Neural cell (in vitro differentiated cells): ENCODE results near the gene HCRTR2. TPM values are rescaled to one million over a fixed set of nuclear protein-coding genes. Genes with fewer than 3 reads are reported as not detected.

Experiments used
- H2AFZ ChIP-seq: fragments of 200-600, 300-800 bp; sonication (generic), shearing (Covaris generic); 2 replicates; pipeline ENCODE4 v1.6.0; 2014; ENCODE audit warnings: low read depth, mild to moderate bottlenecking, antibody characterized with exemption, low read length, moderate library complexity
- H3F3A ChIP-seq: fragments of 200-600 bp; shearing (Covaris generic); 2 replicates; pipeline ENCODE4 v1.6.1; 2016; ENCODE audit warnings: mild to moderate bottlenecking, moderate library complexity, mixed read lengths, antibody characterized with exemption, low read length; ENCODE audit not compliant: insufficient read depth, poor library complexity, severe bottlenecking
- H3K27ac ChIP-seq: fragments of 200-600, 300-800 bp; sonication (generic), shearing (Covaris generic); 2 replicates; pipeline ENCODE4 v1.5.1; 2014; ENCODE audit warnings: mild to moderate bottlenecking, low read length, moderate library complexity
- H3K27me3 ChIP-seq: fragments of 300-800, 200-600 bp; sonication (generic), shearing (Covaris generic); 2 replicates; pipeline ENCODE4 v1.6.0; 2014; ENCODE audit warnings: mild to moderate bottlenecking, low read depth, low read length, moderate library complexity; ENCODE audit not compliant: insufficient read depth
- H3K36me3 ChIP-seq: fragments of 300-800, 200-600 bp; sonication (generic), shearing (Covaris generic); 2 replicates; pipeline ENCODE4 v1.5.1; 2014; ENCODE audit warnings: mild to moderate bottlenecking, antibody characterized with exemption, low read length, moderate library complexity; ENCODE audit not compliant: insufficient read depth
- H3K4me2 ChIP-seq: fragments of 300-800, 200-600 bp; sonication (generic), shearing (Covaris generic); 2 replicates; pipeline ENCODE4 v1.6.0; 2014; ENCODE audit warnings: mild to moderate bottlenecking, low read length
- H3K4me3 ChIP-seq: fragments of 300-800, 200-600 bp; sonication (generic), shearing (Covaris generic); 2 replicates; pipeline ENCODE4 v1.5.1; 2014; ENCODE audit warnings: mild to moderate bottlenecking, low read length, moderate library complexity
- H3K79me2 ChIP-seq: fragments of 200-600 bp; shearing (Covaris generic); replicated peaks from 2 replicates; pipeline ENCODE4 v1.6.0; 2014; ENCODE audit warnings: mild to moderate bottlenecking, low read length, moderate library complexity; ENCODE audit not compliant: insufficient read depth
- H3K9ac ChIP-seq: fragments of 300-800, 200-600 bp; sonication (generic), shearing (Covaris generic); 2 replicates; pipeline ENCODE4 v1.6.1; 2016; ENCODE audit warnings: mild to moderate bottlenecking, low read length, mixed read lengths
- H3K9me2 ChIP-seq: fragments of 200-600 bp; shearing (Covaris generic); 2 replicates; pipeline ENCODE4 v1.6.1; 2016; ENCODE audit warnings: mild to moderate bottlenecking, low read length, mixed read lengths; ENCODE audit not compliant: insufficient read depth
- H3K9me3 ChIP-seq: fragments of 200-600, 300-800 bp; sonication (generic), shearing (Covaris generic); 2 replicates; pipeline ENCODE4 v1.6.1; 2016; ENCODE audit warnings: mild to moderate bottlenecking, mixed run types, low read length, moderate library complexity, mixed read lengths
- H4K20me1 ChIP-seq: fragments of 200-600 bp; shearing (Covaris generic); 2 replicates; pipeline ENCODE4 v1.6.1; 2016; ENCODE audit warnings: mild to moderate bottlenecking, mixed run types; ENCODE audit not compliant: insufficient read depth
- EP300 ChIP-seq: fragments of 450-650 bp; conservative IDR thresholded peaks from 2 replicates; pipeline ENCODE4 v1.6.1; 2014; ENCODE audit warnings: antibody characterized with exemption, mild to moderate bottlenecking, moderate library complexity; ENCODE audit not compliant: poor library complexity, severe bottlenecking
- EZH2 ChIP-seq: fragments of 200-600, 300-800 bp; shearing (Covaris generic), sonication (generic); IDR thresholded peaks from 2 replicates; pipeline ENCODE4 v1.6.1; 2014; ENCODE audit warnings: antibody characterized with exemption, low read length, borderline replicate concordance, mild to moderate bottlenecking; ENCODE audit not compliant: insufficient read depth, poor library complexity, severe bottlenecking
- MXI1 ChIP-seq: fragments of 450-650 bp; conservative IDR thresholded peaks from 2 replicates; pipeline ENCODE4 v1.6.1; 2014; ENCODE audit warnings: antibody characterized with exemption, mild to moderate bottlenecking; ENCODE audit not compliant: poor library complexity, severe bottlenecking
- POLR2AphosphoS5 ChIP-seq: IDR thresholded peaks from 2 replicates; pipeline ENCODE4 v1.6.1; 2012
- RAD21 ChIP-seq: fragments of 450-650 bp; conservative IDR thresholded peaks from 2 replicates; pipeline ENCODE4 v1.6.1; 2014; ENCODE audit warnings: antibody characterized with exemption, mild to moderate bottlenecking, moderate library complexity
- REST ChIP-seq: IDR thresholded peaks from 2 replicates; pipeline ENCODE4 v1.6.1; 2012; ENCODE audit warnings: borderline replicate concordance
- SMC3 ChIP-seq: fragments of 450-650 bp; conservative IDR thresholded peaks from 2 replicates; pipeline ENCODE4 v1.6.1; 2014; ENCODE audit warnings: antibody characterized with exemption, mild to moderate bottlenecking, moderate library complexity; ENCODE audit not compliant: poor library complexity
- TAF1 ChIP-seq: IDR thresholded peaks from 2 replicates; pipeline ENCODE4 v1.6.1; 2012; ENCODE audit warnings: low read depth
- polyA plus RNA-seq: library from polyadenylated mRNA; depleted of rRNA; stranded (reverse); fragments of >200 nt; gene quantifications from 2 replicates; pipeline ENCODE4 v1.2.3, GENCODE V29; 2014
- TF ChIP-seq, protein P1 (sequence below): fragments of 450-650 bp; IDR thresholded peaks from 2 replicates; pipeline ENCODE4 v1.5.1; 2014; ENCODE audit warnings: antibody characterized with exemption, mild to moderate bottlenecking, moderate library complexity; ENCODE audit not compliant: poor library complexity, severe bottlenecking

HCRTR2 gene
- polyA plus RNA-seq, 1 donor from 2014 or later: 8.1 TPM

DNA sequence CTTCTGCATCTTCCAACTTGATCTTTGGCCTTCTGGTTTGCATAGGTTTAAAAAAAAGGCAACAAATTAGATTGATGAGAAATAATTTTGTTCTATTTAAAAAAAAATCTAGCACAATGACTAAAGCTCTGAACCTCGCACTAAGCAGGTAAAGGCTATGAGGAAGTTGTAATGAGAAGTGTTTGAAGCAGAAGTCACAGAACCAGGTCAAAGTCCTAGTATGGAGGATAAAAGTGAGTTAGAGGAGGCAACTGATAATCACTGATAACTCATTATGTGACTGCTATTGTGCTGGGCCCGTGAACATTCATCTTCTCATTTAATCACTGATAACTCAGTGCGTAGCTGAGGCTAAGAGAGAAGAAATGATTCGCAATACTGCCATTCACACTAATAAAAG lies 106.9 kb downstream of the HCRTR2 start:
- no peak overlapping the region for H3K27ac ChIP-seq
- no peaks in the 10 kb centered on the region for H3K9me2 ChIP-seq
- H3K4me2 ChIP-seq: no peak overlapping the region
- H3K4me3 ChIP-seq: no peak overlapping the region
- H3K36me3 ChIP-seq: no peaks in the 10 kb centered on the region
- no peaks in the 10 kb centered on the region for H3K9me3 ChIP-seq
- H2AFZ ChIP-seq: no peak overlapping the region
- H3K79me2 ChIP-seq: no peaks in the 10 kb centered on the region
- no peak overlapping the region for H3K9ac ChIP-seq
- no peaks in the 10 kb centered on the region for H3K27me3 ChIP-seq
- TF ChIP-seq RAD21 (no peak), MXI1 (no peak), POLR2AphosphoS5 (no peak), EZH2 (no peak), TAF1 (no peak), REST (no peak), SMC3 (no peak), EP300 (no peak)
- TF ChIP-seq, protein P1, sequence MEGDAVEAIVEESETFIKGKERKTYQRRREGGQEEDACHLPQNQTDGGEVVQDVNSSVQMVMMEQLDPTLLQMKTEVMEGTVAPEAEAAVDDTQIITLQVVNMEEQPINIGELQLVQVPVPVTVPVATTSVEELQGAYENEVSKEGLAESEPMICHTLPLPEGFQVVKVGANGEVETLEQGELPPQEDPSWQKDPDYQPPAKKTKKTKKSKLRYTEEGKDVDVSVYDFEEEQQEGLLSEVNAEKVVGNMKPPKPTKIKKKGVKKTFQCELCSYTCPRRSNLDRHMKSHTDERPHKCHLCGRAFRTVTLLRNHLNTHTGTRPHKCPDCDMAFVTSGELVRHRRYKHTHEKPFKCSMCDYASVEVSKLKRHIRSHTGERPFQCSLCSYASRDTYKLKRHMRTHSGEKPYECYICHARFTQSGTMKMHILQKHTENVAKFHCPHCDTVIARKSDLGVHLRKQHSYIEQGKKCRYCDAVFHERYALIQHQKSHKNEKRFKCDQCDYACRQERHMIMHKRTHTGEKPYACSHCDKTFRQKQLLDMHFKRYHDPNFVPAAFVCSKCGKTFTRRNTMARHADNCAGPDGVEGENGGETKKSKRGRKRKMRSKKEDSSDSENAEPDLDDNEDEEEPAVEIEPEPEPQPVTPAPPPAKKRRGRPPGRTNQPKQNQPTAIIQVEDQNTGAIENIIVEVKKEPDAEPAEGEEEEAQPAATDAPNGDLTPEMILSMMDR: no peak
- H3F3A ChIP-seq: no peaks in the 10 kb centered on the region
- no peaks in the 10 kb centered on the region for H4K20me1 ChIP-seq

DNA sequence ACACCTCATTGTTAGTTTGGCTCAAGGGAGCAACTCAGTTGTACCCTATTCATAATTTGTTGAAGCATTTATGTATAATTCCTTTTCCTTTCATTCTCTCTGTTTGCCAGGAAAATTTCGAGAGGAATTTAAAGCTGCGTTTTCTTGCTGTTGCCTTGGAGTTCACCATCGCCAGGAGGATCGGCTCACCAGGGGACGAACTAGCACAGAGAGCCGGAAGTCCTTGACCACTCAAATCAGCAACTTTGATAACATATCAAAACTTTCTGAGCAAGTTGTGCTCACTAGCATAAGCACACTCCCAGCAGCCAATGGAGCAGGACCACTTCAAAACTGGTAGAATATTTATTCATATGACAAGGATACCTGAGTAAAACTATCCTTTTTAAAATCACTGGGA lies 107.8 kb downstream of the HCRTR2 start:
- TF ChIP-seq, protein P1: no peak
- TF ChIP-seq EP300 (no peak), EZH2 (no peak), REST (no peak), RAD21 (no peak), MXI1 (no peak), TAF1 (no peak), SMC3 (no peak)
- H3K4me2 ChIP-seq: no peak overlapping the region
- no peaks in the 10 kb centered on the region for H3K79me2 ChIP-seq
- H4K20me1 ChIP-seq: no peaks in the 10 kb centered on the region
- no peak overlapping the region for H3K4me3 ChIP-seq
- no peak overlapping the region for H3K27ac ChIP-seq
- no peaks in the 10 kb centered on the region for H3F3A ChIP-seq
- H2AFZ ChIP-seq: no peak overlapping the region
- H3K27me3 ChIP-seq: no peaks in the 10 kb centered on the region
- no peak overlapping the region for H3K9ac ChIP-seq
- no peaks in the 10 kb centered on the region for H3K9me2 ChIP-seq
- H3K9me3 ChIP-seq: no peaks in the 10 kb centered on the region
- no peaks in the 10 kb centered on the region for H3K36me3 ChIP-seq
